ENCODE measurements around the gene DOP1B.

DOP1B gene

DNA sequence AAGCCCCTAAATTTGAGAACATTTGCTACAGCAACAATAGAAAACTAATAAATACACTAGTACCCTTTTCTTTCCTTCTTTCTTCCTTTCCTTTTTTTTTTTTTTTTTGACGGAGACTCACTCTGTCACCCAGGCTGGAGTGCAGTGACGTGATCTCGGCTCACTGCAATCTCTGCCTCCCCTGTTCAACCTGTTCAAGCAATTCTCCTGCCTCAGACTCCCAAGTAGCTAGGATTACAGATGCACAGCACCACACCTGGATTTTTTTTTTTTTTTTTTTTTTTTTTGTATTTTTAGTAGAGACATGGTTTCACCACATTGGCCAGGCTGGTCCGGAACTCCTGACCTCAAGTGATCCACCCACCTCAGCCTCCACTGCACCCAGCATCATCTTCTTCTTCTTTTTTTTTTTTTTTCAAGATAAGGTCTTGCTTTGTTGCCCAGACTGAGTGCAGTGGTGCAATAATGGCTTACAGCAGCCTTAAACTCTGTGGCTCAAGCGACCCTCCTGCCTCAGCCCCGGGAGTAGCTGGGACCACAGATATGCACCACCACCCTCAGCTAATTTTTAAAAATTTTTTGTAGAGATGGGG, 41.4 kb upstream of the DOP1B start:
- Histone ChIP-seq H3K36me3 (ENCODE audit: control insufficient read depth in 1 of 2, insufficient read depth in 2 of 2, low read depth in 1 of 2, low read length in 2 of 2) (no peaks in the 10 kb centered on the region), H3K9me3 (ENCODE audit: control insufficient read depth, low read length) (no peaks in the 10 kb centered on the region), H2BK120ac (ENCODE audit: low read depth, low read length) (no peak overlapping the region), H2AFZ (ENCODE audit: low read depth, low read length) (no peak overlapping the region), H3K9ac (ENCODE audit: low read length) (no peak overlapping the region), H3K79me1 (replicated peaks; ENCODE audit: low read length, poor library complexity, severe bottlenecking) (no peaks in the 10 kb centered on the region), H2BK12ac (ENCODE audit: low read length in 2 of 2) (no peak overlapping the region), H3K4me1 (ENCODE audit: control insufficient read depth, insufficient read depth, low read depth, low read length) (peaks cover 3% of the 10 kb centered on the region), H3K27ac (ENCODE audit: low read length, poor library complexity, severe bottlenecking) (no peak overlapping the region), H2AK5ac (ENCODE audit: low read length, severe bottlenecking) (no peak overlapping the region), H3K4ac (ENCODE audit: low read depth in 1 of 2, low read length in 2 of 2) (no peak overlapping the region), H4K8ac (ENCODE audit: low read length) (no peak overlapping the region), H3K4me2 (ENCODE audit: low read length, poor library complexity, severe bottlenecking) (no peak overlapping the region), H3K18ac (ENCODE audit: low read depth in 1 of 2, low read length in 2 of 2) (no peak overlapping the region), H4K91ac (ENCODE audit: low read length) (no peak overlapping the region), H2BK5ac (ENCODE audit: low read depth, low read length, poor library complexity, severe bottlenecking) (no peak overlapping the region), H3K14ac (ENCODE audit: low read length in 2 of 2) (no peak overlapping the region), H3K27me3 (ENCODE audit: control insufficient read depth in 1 of 2, insufficient read depth in 1 of 2, low read length in 2 of 2) (no peaks in the 10 kb centered on the region), H2BK15ac (ENCODE audit: low read depth, poor library complexity, severe bottlenecking) (no peak overlapping the region), H3K23ac (ENCODE audit: low read length in 2 of 2) (no peak overlapping the region), H3K4me3 (ENCODE audit: insufficient read depth in 1 of 2, low read depth in 1 of 2, low read length in 2 of 2) (no peak overlapping the region)
- 60% methylated on average over 1 of the region's 6 CpGs for WGBS
- DNase-seq: no peak

DNA sequence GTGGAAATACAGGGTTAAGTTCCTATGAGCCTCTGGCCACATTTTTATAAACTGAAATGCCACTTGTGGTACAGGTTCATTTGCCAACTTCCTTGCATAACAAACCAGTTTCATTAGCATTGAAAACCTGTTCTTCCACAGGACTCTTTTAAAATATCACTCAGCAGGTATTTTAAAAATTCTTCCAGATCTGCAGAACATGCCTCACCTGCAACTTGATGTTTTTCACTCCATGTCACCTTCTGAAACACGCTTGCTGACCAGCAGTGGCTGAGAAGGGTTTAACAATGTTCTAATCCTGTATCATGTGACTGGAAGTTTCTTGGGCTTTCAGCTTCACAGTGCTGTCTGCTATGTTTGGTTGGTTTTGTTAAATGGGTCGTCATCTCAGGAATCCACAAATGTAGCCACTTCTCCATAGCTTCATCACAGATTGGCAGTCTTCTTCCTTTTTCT, 39.3 kb upstream of the DOP1B start:
- H3K27me3 ChIP-seq (ENCODE audit: control insufficient read depth in 1 of 2, insufficient read depth in 1 of 2, low read length in 2 of 2): no peaks in the 10 kb centered on the region
- no peaks in the 10 kb centered on the region for H3K36me3 ChIP-seq (ENCODE audit: control insufficient read depth in 1 of 2, insufficient read depth in 2 of 2, low read depth in 1 of 2, low read length in 2 of 2)
- no peak overlapping the region for H2BK12ac ChIP-seq (ENCODE audit: low read length in 2 of 2)
- no peak overlapping the region for H3K4ac ChIP-seq (ENCODE audit: low read depth in 1 of 2, low read length in 2 of 2)
- no peak overlapping the region for H3K23ac ChIP-seq (ENCODE audit: low read length in 2 of 2)
- H2BK5ac ChIP-seq (ENCODE audit: low read depth, low read length, poor library complexity, severe bottlenecking): no peak overlapping the region
- H3K4me1 ChIP-seq (ENCODE audit: control insufficient read depth, insufficient read depth, low read depth, low read length): peaks cover 4% of the 10 kb centered on the region
- no peak overlapping the region for H3K4me3 ChIP-seq (ENCODE audit: insufficient read depth in 1 of 2, low read depth in 1 of 2, low read length in 2 of 2)
- no peak overlapping the region for H3K4me2 ChIP-seq (ENCODE audit: low read length, poor library complexity, severe bottlenecking)
- H2BK120ac ChIP-seq (ENCODE audit: low read depth, low read length): no peak overlapping the region
- no peak overlapping the region for H3K18ac ChIP-seq (ENCODE audit: low read depth in 1 of 2, low read length in 2 of 2)
- H3K27ac ChIP-seq (ENCODE audit: low read length, poor library complexity, severe bottlenecking): no peak overlapping the region
- H4K91ac ChIP-seq (ENCODE audit: low read length): no peak overlapping the region
- H2BK15ac ChIP-seq (ENCODE audit: low read depth, poor library complexity, severe bottlenecking): no peak overlapping the region
- H4K8ac ChIP-seq (ENCODE audit: low read length): no peak overlapping the region
- WGBS: 94% methylated on average over 2 of the region's 2 CpGs
- no peaks in the 10 kb centered on the region for H3K79me1 ChIP-seq (replicated peaks; ENCODE audit: low read length, poor library complexity, severe bottlenecking)
- no peak for DNase-seq
- no peaks in the 10 kb centered on the region for H3K9me3 ChIP-seq (ENCODE audit: control insufficient read depth, low read length)
- no peak overlapping the region for H2AK5ac ChIP-seq (ENCODE audit: low read length, severe bottlenecking)
- H3K14ac ChIP-seq (ENCODE audit: low read length in 2 of 2): no peak overlapping the region
- H2AFZ ChIP-seq (ENCODE audit: low read depth, low read length): no peak overlapping the region
- no peak overlapping the region for H3K9ac ChIP-seq (ENCODE audit: low read length)

DNA sequence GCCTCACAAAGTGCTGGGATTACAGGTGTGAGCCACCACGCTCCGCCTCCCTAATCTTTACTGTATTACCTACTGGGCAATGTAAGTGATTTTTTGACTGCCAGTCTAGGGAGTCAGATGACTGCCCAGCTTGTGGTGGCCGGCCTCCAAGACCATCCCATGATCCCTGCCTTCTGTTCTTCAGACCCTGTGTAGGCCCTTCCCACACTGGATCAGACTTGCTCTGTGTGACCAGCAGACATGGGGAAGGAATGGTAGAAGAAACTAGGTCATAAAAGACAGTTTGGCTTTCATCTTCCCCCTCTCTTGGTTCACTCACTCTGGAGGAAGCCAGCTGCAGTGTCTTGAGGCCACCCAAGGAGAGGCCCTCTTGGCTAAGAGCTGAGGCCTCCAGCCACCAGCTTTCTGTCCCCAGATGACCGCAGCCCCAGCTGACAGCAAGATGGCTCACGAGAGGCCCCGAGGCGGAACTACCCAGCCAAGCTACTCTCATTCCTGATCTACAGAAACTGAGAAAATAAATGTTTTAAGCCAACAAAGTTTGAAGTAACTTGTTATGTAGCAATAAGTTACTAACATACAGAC, 36.2 kb upstream of the DOP1B start:
- H2BK120ac ChIP-seq (ENCODE audit: low read depth, low read length): no peak overlapping the region
- no peak overlapping the region for H4K8ac ChIP-seq (ENCODE audit: low read length)
- H3K4me1 ChIP-seq (ENCODE audit: control insufficient read depth, insufficient read depth, low read depth, low read length): peaks cover 3% of the 10 kb centered on the region
- H3K27me3 ChIP-seq (ENCODE audit: control insufficient read depth in 1 of 2, insufficient read depth in 1 of 2, low read length in 2 of 2): no peaks in the 10 kb centered on the region
- no peak overlapping the region for H4K91ac ChIP-seq (ENCODE audit: low read length)
- H3K27ac ChIP-seq (ENCODE audit: low read length, poor library complexity, severe bottlenecking): no peak overlapping the region
- no peak overlapping the region for H2BK5ac ChIP-seq (ENCODE audit: low read depth, low read length, poor library complexity, severe bottlenecking)
- H2AK5ac ChIP-seq (ENCODE audit: low read length, severe bottlenecking): no peak overlapping the region
- H2BK12ac ChIP-seq (ENCODE audit: low read length in 2 of 2): no peak overlapping the region
- no peak overlapping the region for H3K4me3 ChIP-seq (ENCODE audit: insufficient read depth in 1 of 2, low read depth in 1 of 2, low read length in 2 of 2)
- H3K9me3 ChIP-seq (ENCODE audit: control insufficient read depth, low read length): no peaks in the 10 kb centered on the region
- no peak overlapping the region for H3K4me2 ChIP-seq (ENCODE audit: low read length, poor library complexity, severe bottlenecking)
- H3K18ac ChIP-seq (ENCODE audit: low read depth in 1 of 2, low read length in 2 of 2): no peak overlapping the region
- 90% methylated on average over 1 of the region's 7 CpGs for WGBS
- H3K23ac ChIP-seq (ENCODE audit: low read length in 2 of 2): no peak overlapping the region
- H2BK15ac ChIP-seq (ENCODE audit: low read depth, poor library complexity, severe bottlenecking): no peak overlapping the region
- H3K14ac ChIP-seq (ENCODE audit: low read length in 2 of 2): no peak overlapping the region
- H3K79me1 ChIP-seq (replicated peaks; ENCODE audit: low read length, poor library complexity, severe bottlenecking): no peaks in the 10 kb centered on the region
- no peak overlapping the region for H3K4ac ChIP-seq (ENCODE audit: low read depth in 1 of 2, low read length in 2 of 2)
- H3K36me3 ChIP-seq (ENCODE audit: control insufficient read depth in 1 of 2, insufficient read depth in 2 of 2, low read depth in 1 of 2, low read length in 2 of 2): no peaks in the 10 kb centered on the region
- no peak overlapping the region for H3K9ac ChIP-seq (ENCODE audit: low read length)
- peak; percentile 52 for DNase-seq
- H2AFZ ChIP-seq (ENCODE audit: low read depth, low read length): no peak overlapping the region

DNA sequence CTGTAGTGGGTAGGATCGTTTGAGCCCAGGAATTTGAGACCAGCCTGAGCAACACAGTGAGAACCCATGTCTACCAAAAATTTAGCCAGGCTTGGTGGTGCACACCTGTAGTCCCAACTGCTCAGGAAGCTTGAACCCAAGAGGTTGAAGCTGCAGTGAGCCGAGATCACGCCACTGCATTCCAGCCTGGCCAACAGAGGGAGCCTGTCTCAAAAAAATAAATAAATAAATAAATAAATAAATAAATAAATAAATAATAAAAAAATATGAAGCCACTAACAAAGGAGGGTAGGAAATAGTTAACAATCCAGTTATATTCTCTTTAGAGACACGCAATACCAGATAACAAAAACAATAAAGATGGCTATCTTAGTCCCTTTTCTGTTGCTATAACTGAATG, 33.6 kb upstream of the DOP1B start:
- Histone ChIP-seq H3K27ac (ENCODE audit: low read length, poor library complexity, severe bottlenecking) (no peak overlapping the region), H3K79me1 (replicated peaks; ENCODE audit: low read length, poor library complexity, severe bottlenecking) (no peaks in the 10 kb centered on the region), H2BK15ac (ENCODE audit: low read depth, poor library complexity, severe bottlenecking) (no peak overlapping the region), H2BK120ac (ENCODE audit: low read depth, low read length) (no peak overlapping the region), H3K9ac (ENCODE audit: low read length) (no peak overlapping the region), H3K36me3 (ENCODE audit: control insufficient read depth in 1 of 2, insufficient read depth in 2 of 2, low read depth in 1 of 2, low read length in 2 of 2) (no peaks in the 10 kb centered on the region), H3K9me3 (ENCODE audit: control insufficient read depth, low read length) (no peaks in the 10 kb centered on the region), H3K4me1 (ENCODE audit: control insufficient read depth, insufficient read depth, low read depth, low read length) (peaks cover 3% of the 10 kb centered on the region), H4K8ac (ENCODE audit: low read length) (no peak overlapping the region), H3K27me3 (ENCODE audit: control insufficient read depth in 1 of 2, insufficient read depth in 1 of 2, low read length in 2 of 2) (no peaks in the 10 kb centered on the region), H2AFZ (ENCODE audit: low read depth, low read length) (no peak overlapping the region), H3K18ac (ENCODE audit: low read depth in 1 of 2, low read length in 2 of 2) (no peak overlapping the region), H2BK5ac (ENCODE audit: low read depth, low read length, poor library complexity, severe bottlenecking) (no peak overlapping the region), H2AK5ac (ENCODE audit: low read length, severe bottlenecking) (no peak overlapping the region), H3K23ac (ENCODE audit: low read length in 2 of 2) (no peak overlapping the region), H3K4me2 (ENCODE audit: low read length, poor library complexity, severe bottlenecking) (no peak overlapping the region), H3K14ac (ENCODE audit: low read length in 2 of 2) (no peak overlapping the region), H4K91ac (ENCODE audit: low read length) (no peak overlapping the region), H2BK12ac (ENCODE audit: low read length in 2 of 2) (no peak overlapping the region), H3K4me3 (ENCODE audit: insufficient read depth in 1 of 2, low read depth in 1 of 2, low read length in 2 of 2) (no peak overlapping the region), H3K4ac (ENCODE audit: low read depth in 1 of 2, low read length in 2 of 2) (no peak overlapping the region)
- DNase-seq: no peak
- WGBS: 55% methylated on average over 1 of the region's 4 CpGs
